GM19395 (cell line): ENCODE measurements around the gene CPPED1.
A peak's percentile ranks its signal among the peaks of the same experiment; 100 is the strongest.

ENCODE experiments used
- ATAC-seq: cut with Tn5 transposase; IDR thresholded peaks from one replicate; pipeline ENCODE4 v1.9.1; 2021; ENCODE audit warnings: mild to moderate bottlenecking, moderate library complexity; ENCODE audit not compliant: unreplicated experiment

Gene CPPED1

GRCh38 chr16:12651765-12652512 is 151.7 kb downstream of the CPPED1 start:
- no peak for ATAC-seq

- no peak for ATAC-seq
These were observed 154.3 kb downstream of the CPPED1 start for GRCh38 chr16:12649356-12649755.

GRCh38 chr16:12646490-12647274 is 157.0 kb downstream of the CPPED1 start:
- ATAC-seq, result no peak

GRCh38 chr16:12646098-12646489 is 157.6 kb downstream of the CPPED1 start:
- ATAC-seq, result no peak

GRCh38 chr16:12643034-12643455 is 160.6 kb downstream of the CPPED1 start:
- ATAC-seq, result no peak

GRCh38 chr16:12639044-12639443 is 164.6 kb downstream of the CPPED1 start:
- ATAC-seq, result no peak

GRCh38 chr16:12637002-12637401 is 166.7 kb downstream of the CPPED1 start:
- ATAC-seq, result no peak

GRCh38 chr16:12629271-12629670 is 174.4 kb downstream of the CPPED1 start:
- ATAC-seq, result no peak

GRCh38 chr16:12628536-12628935 is 175.2 kb downstream of the CPPED1 start:
- no peak for ATAC-seq

GRCh38 chr16:12627394-12627793 is 176.3 kb downstream of the CPPED1 start:
- no peak for ATAC-seq

- no peak for ATAC-seq
These were observed 177.3 kb downstream of the CPPED1 start for GRCh38 chr16:12626411-12626810.

- no peak for ATAC-seq
These were observed 178.0 kb downstream of the CPPED1 start for GRCh38 chr16:12625716-12626115.

- ATAC-seq, result no peak
These were observed 178.6 kb downstream of the CPPED1 start for GRCh38 chr16:12625068-12625467.

- no peak for ATAC-seq
These were observed 183.5 kb downstream of the CPPED1 start for GRCh38 chr16:12620150-12620549.

- ATAC-seq, result no peak
These were observed 185.2 kb downstream of the CPPED1 start for GRCh38 chr16:12618515-12618914.

- ATAC-seq, result no peak
These were observed 186.3 kb downstream of the CPPED1 start for GRCh38 chr16:12617401-12617819.

- no peak for ATAC-seq
These were observed 188.9 kb downstream of the CPPED1 start for GRCh38 chr16:12614662-12615278.

GRCh38 chr16:12613992-12614661 is 189.6 kb downstream of the CPPED1 start:
- no peak for ATAC-seq

GRCh38 chr16:12613131-12613991 is 190.3 kb downstream of the CPPED1 start:
- peak; percentile 73 for ATAC-seq

- no peak for ATAC-seq
These were observed 191.0 kb downstream of the CPPED1 start for GRCh38 chr16:12612598-12613101.
